ENCODE data around the gene KCNC2.

KCNC2 gene

GRCh38 chr12:75058228-75058627 lies 151.4 kb downstream of the KCNC2 start:
- no peak for DNase-seq (ENCODE audit: low spot score)
- no peak for TF ChIP-seq CTCF (IDR thresholded peaks at IDR 0.05; ENCODE audit: extremely low read depth, insufficient read depth, missing control alignments)
- in situ Hi-C loops (cut with MboI; ENCODE audit: low pct_unique_long_range_greater_than_20kb, low sequenced_read_pairs, unreplicated experiment) = no loop called here

GRCh38 chr12:75048767-75049166 lies 160.9 kb downstream of the KCNC2 start:
- in situ Hi-C loops (cut with MboI; ENCODE audit: low pct_unique_long_range_greater_than_20kb, low sequenced_read_pairs, unreplicated experiment) = no loop called here
- DNase-seq (ENCODE audit: low spot score) = no peak
- no peak for TF ChIP-seq CTCF (IDR thresholded peaks at IDR 0.05; ENCODE audit: extremely low read depth, insufficient read depth, missing control alignments)

- no peak for DNase-seq (ENCODE audit: low spot score)
- TF ChIP-seq CTCF (IDR thresholded peaks at IDR 0.05; ENCODE audit: extremely low read depth, insufficient read depth, missing control alignments) = no peak
- in situ Hi-C loops (cut with MboI; ENCODE audit: low pct_unique_long_range_greater_than_20kb, low sequenced_read_pairs, unreplicated experiment) = no loop called here
These were observed 161.6 kb downstream of the KCNC2 start for GRCh38 chr12:75047885-75048525.

GRCh38 chr12:75042125-75042524 lies 167.5 kb downstream of the KCNC2 start:
- in situ Hi-C loops (cut with MboI; ENCODE audit: low pct_unique_long_range_greater_than_20kb, low sequenced_read_pairs, unreplicated experiment) = no loop called here
- TF ChIP-seq CTCF (IDR thresholded peaks at IDR 0.05; ENCODE audit: extremely low read depth, insufficient read depth, missing control alignments) = no peak

GRCh38 chr12:75041472-75041871 lies 168.2 kb downstream of the KCNC2 start:
- no peak for DNase-seq (ENCODE audit: low spot score)
- TF ChIP-seq CTCF (IDR thresholded peaks at IDR 0.05; ENCODE audit: extremely low read depth, insufficient read depth, missing control alignments) = no peak
- in situ Hi-C loops (cut with MboI; ENCODE audit: low pct_unique_long_range_greater_than_20kb, low sequenced_read_pairs, unreplicated experiment) = no loop called here

More at GRCh38 chr12:75042125-75042524, 167.5 kb downstream of the KCNC2 start:
- DNase-seq (ENCODE audit: low spot score) = no peak

GRCh38 chr12:75020068-75020557 lies 189.5 kb downstream of the KCNC2 start:
- in situ Hi-C loops (cut with MboI; ENCODE audit: low pct_unique_long_range_greater_than_20kb, low sequenced_read_pairs, unreplicated experiment) = no loop called here
- TF ChIP-seq CTCF (IDR thresholded peaks at IDR 0.05; ENCODE audit: extremely low read depth, insufficient read depth, missing control alignments) = no peak
- DNase-seq (ENCODE audit: low spot score) = no peak

Measured in GM13977 (cell line).